Measurements from ENCODE around the gene RXRB. TPM values are rescaled to one million over a fixed set of nuclear protein-coding genes. Genes with fewer than 3 reads are reported as not detected.
"Not testable (repeated sequence)": the region's sequence is repeated elsewhere in the genome, so short reads cannot be mapped to it uniquely, and the experiment has no call there.

Gene RXRB
- total RNA-seq, 1 donor from 2014 or later = 46.6 TPM

GRCh38 chr6:33236328-33236727, 35.9 kb upstream of the RXRB start:
- no peaks in the 10 kb centered on the region for H3K36me3 ChIP-seq
- TF ChIP-seq CTCF (IDR thresholded peaks at IDR 0.05) = no peak
- H3K4me1 ChIP-seq = no peaks in the 10 kb centered on the region
- peaks cover 23% of the 10 kb centered on the region for H3K27me3 ChIP-seq
- H3K27ac ChIP-seq = no peak overlapping the region
- no peaks in the 10 kb centered on the region for H3K9me3 ChIP-seq
- DNase-seq (no peak), ATAC-seq (no peak)
- no peak overlapping the region for H3K4me3 ChIP-seq
- intact Hi-C loops (cut with DNase I) = no loop called here

GRCh38 chr6:33235221-33235634, 34.8 kb upstream of the RXRB start:
- DNase-seq = no peak
- Histone ChIP-seq H3K9me3 (no peaks in the 10 kb centered on the region), H3K27me3 (peaks cover 23% of the 10 kb centered on the region), H3K4me3 (no peak overlapping the region), H3K4me1 (no peaks in the 10 kb centered on the region), H3K36me3 (no peaks in the 10 kb centered on the region), H3K27ac (no peak overlapping the region)
- intact Hi-C loops (cut with DNase I) = no loop called here
- no peak for ATAC-seq
- no peak for TF ChIP-seq CTCF (IDR thresholded peaks at IDR 0.05)

- H3K9me3 ChIP-seq; H3K4me1 ChIP-seq; ATAC-seq; intact Hi-C loops (cut with DNase I); H3K27me3 ChIP-seq; DNase-seq; H3K36me3 ChIP-seq; H3K27ac ChIP-seq; H3K4me3 ChIP-seq: not testable (repeated sequence)
Observed at GRCh38 chr6:33226503-33227120, 26.1 kb upstream of the RXRB start.

- intact Hi-C loops (cut with DNase I) = no loop called here
- Histone ChIP-seq H3K4me3 (no peak overlapping the region), H3K36me3 (no peaks in the 10 kb centered on the region), H3K4me1 (peaks cover 14% of the 10 kb centered on the region), H3K27me3 (peaks cover 21% of the 10 kb centered on the region), H3K9me3 (no peaks in the 10 kb centered on the region), H3K27ac (no peak overlapping the region)
- TF ChIP-seq CTCF (IDR thresholded peaks at IDR 0.05) = no peak
- DNase-seq (no peak), ATAC-seq (no peak)
Observed at GRCh38 chr6:33217681-33218080, 17.2 kb upstream of the RXRB start.

- H3K36me3 ChIP-seq = peaks cover under 1% of the 10 kb centered on the region
Observed at GRCh38 chr6:33217246-33217645, 16.8 kb upstream of the RXRB start.

More at GRCh38 chr6:33217246-33217645, 16.8 kb upstream of the RXRB start:
- H3K4me3 ChIP-seq = no peak overlapping the region
- no peak for TF ChIP-seq CTCF (IDR thresholded peaks at IDR 0.05)
- H3K27me3 ChIP-seq = peaks cover 21% of the 10 kb centered on the region
- H3K9me3 ChIP-seq = no peaks in the 10 kb centered on the region
- intact Hi-C loops (cut with DNase I) = no loop called here
- peaks cover 17% of the 10 kb centered on the region for H3K4me1 ChIP-seq
- ATAC-seq (no peak), DNase-seq (no peak)
- no peak overlapping the region for H3K27ac ChIP-seq
